Mesendoderm (in vitro differentiated cells): ENCODE measurements around the gene MTHFD2.

Experiments
- DNase-seq: peaks from one replicate; pipeline ENCODE4 v3.0.0; 2013
- H2AK5ac ChIP-seq: 2 replicates; pipeline ENCODE4 v1.6.1; 2013; ENCODE audit warnings: low read length, inconsistent platforms
- H2BK120ac ChIP-seq: 2 replicates; pipeline ENCODE4 v1.6.1; 2013; ENCODE audit warnings: low read depth, mild to moderate bottlenecking, low read length, moderate library complexity, mixed read lengths
- H2BK15ac ChIP-seq: replicated peaks from 2 replicates; pipeline ENCODE4 v1.6.1; 2013; ENCODE audit warnings: low read depth, mild to moderate bottlenecking, moderate library complexity
- H2BK5ac ChIP-seq: 2 replicates; pipeline ENCODE4 v1.6.1; 2013; ENCODE audit warnings: low read length, inconsistent platforms
- H3K18ac ChIP-seq: 2 replicates; pipeline ENCODE4 v1.6.1; 2013; ENCODE audit warnings: mild to moderate bottlenecking, low read length, mixed read lengths
- H3K23ac ChIP-seq: one replicate; pipeline ENCODE4 v1.6.1; 2013; ENCODE audit warnings: low read length
- H3K27ac ChIP-seq: 2 replicates; pipeline ENCODE4 v1.5.1; 2013; ENCODE audit warnings: low read depth, mild to moderate bottlenecking, inconsistent platforms, low read length, moderate library complexity
- H3K27me3 ChIP-seq: 2 replicates; pipeline ENCODE4 v1.6.1; 2013; ENCODE audit warnings: low read length, control low read depth, mild to moderate bottlenecking, inconsistent platforms; ENCODE audit not compliant: insufficient read depth, poor library complexity
- H3K36me3 ChIP-seq: 2 replicates; pipeline ENCODE4 v1.6.1; 2013; ENCODE audit warnings: low read length, inconsistent platforms; ENCODE audit not compliant: control insufficient read depth, insufficient read depth
- H3K4ac ChIP-seq: one replicate; pipeline ENCODE4 v1.6.1; 2013; ENCODE audit warnings: low read depth, mild to moderate bottlenecking, low read length, moderate library complexity
- H3K4me1 ChIP-seq: 2 replicates; pipeline ENCODE4 v1.6.1; 2013; ENCODE audit warnings: low read depth, low read length, inconsistent platforms; ENCODE audit not compliant: control insufficient read depth
- H3K4me2 ChIP-seq: 2 replicates; pipeline ENCODE4 v1.6.1; 2013; ENCODE audit warnings: low read length
- H3K4me3 ChIP-seq: 2 replicates; pipeline ENCODE4 v1.5.1; 2013; ENCODE audit warnings: mild to moderate bottlenecking, low read length
- H3K56ac ChIP-seq: one replicate; pipeline ENCODE4 v1.6.1; 2013; ENCODE audit warnings: low read length
- H3K79me1 ChIP-seq: 2 replicates; pipeline ENCODE4 v1.6.1; 2013; ENCODE audit warnings: low read length, inconsistent platforms
- H3K79me2 ChIP-seq: 2 replicates; pipeline ENCODE4 v1.6.1; 2013; ENCODE audit warnings: mild to moderate bottlenecking, low read length; ENCODE audit not compliant: control insufficient read depth, insufficient read depth
- H3K9ac ChIP-seq: 2 replicates; pipeline ENCODE4 v1.6.1; 2013; ENCODE audit warnings: low read length, inconsistent platforms
- H4K5ac ChIP-seq: one replicate; pipeline ENCODE4 v1.6.1; 2013; ENCODE audit warnings: low read length
- H4K8ac ChIP-seq: one replicate; pipeline ENCODE4 v1.6.1; 2013; ENCODE audit warnings: low read depth, mild to moderate bottlenecking, control low read depth, low read length, moderate library complexity
- WGBS: extraction: QIAGEN DNeasy Blood & Tissue Kit; methylation state at CpG from one replicate; pipeline ENCODE4 v1.1.7; 2013; ENCODE audit warnings: low lambda C conversion rate, missing lambda C conversion rate; ENCODE audit not compliant: insufficient coverage; ENCODE audit errors: extremely low coverage; 5-methylcytosine and 5-hydroxymethylcytosine counted together

MTHFD2 gene

DNA sequence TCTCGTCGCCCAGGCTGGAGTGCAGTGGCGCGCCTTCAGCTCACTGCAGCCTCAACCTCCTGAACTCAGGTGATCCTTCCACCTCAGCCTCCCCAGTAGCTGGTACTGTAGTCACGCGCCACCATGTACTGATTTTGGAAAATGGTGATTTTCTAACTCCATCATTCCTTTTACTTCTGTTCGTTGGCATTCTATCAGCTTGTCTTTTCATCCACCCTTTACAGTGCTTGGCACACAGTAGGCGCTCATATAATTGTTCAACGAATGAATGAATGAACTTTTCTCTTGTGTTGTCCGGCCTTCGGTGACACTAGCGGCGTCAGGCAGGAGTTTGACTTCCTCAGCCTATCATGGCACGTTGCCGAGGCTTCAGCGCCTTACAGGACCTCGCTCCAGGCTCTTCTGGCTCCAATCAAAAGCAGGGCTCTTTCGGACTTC lies 373 bp upstream of the MTHFD2 start:
- H4K8ac ChIP-seq = no peak overlapping the region
- H3K23ac ChIP-seq = no peak overlapping the region
- H3K4me1 ChIP-seq = peaks cover 2% of the 10 kb centered on the region
- no peak overlapping the region for H3K4me3 ChIP-seq
- no peak overlapping the region for H2BK120ac ChIP-seq
- H3K79me2 ChIP-seq = peaks cover 41% of the 10 kb centered on the region
- peak overlapping the region; percentile 2 for H3K4me2 ChIP-seq
- H3K9ac ChIP-seq = peak overlapping the region; percentile 32
- no CpG with 5 or more reads among the region's 18 CpGs for WGBS
- H2BK15ac ChIP-seq = no peak overlapping the region
- no peak overlapping the region for H3K4ac ChIP-seq
- H3K27ac ChIP-seq = no peak overlapping the region
- H3K56ac ChIP-seq = peak overlapping the region; percentile 59
- no peak overlapping the region for H3K18ac ChIP-seq
- DNase-seq = no peak
- no peaks in the 10 kb centered on the region for H3K36me3 ChIP-seq
- H4K5ac ChIP-seq = no peak overlapping the region
- no peak overlapping the region for H2BK5ac ChIP-seq
- H3K27me3 ChIP-seq = no peaks in the 10 kb centered on the region
- no peaks in the 10 kb centered on the region for H3K79me1 ChIP-seq
- no peak overlapping the region for H2AK5ac ChIP-seq

DNA sequence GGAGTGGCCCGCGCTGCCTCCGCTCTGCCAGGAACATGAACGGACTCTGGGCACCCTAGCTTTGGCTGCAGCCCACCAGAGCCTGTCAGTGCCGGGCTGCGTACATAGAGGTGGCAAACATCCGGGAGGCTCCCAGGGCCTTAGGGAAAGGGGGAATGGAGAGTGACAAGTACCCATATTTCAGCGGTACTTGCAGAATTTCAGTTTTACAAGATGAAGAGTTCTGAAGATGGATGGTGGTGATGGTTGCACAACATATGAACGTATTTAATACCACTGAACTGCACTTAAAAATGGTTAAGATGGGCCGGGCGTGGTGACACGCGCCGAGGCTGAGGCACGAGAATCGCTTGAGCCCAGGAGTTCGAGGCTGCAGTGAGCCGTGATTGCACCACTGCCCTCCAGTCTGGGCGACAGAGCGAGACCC lies 873 bp downstream of the MTHFD2 start:
- H4K5ac ChIP-seq = no peak overlapping the region
- peak overlapping the region; percentile 64 for H3K4me2 ChIP-seq
- no peak overlapping the region for H2BK15ac ChIP-seq
- H3K18ac ChIP-seq = no peak overlapping the region
- H3K4me3 ChIP-seq = peak overlapping the region; percentile 79
- H2AK5ac ChIP-seq = no peak overlapping the region
- H3K4ac ChIP-seq = no peak overlapping the region
- H3K27me3 ChIP-seq = no peaks in the 10 kb centered on the region
- DNase-seq = no peak
- peak overlapping the region; percentile 93 for H3K56ac ChIP-seq
- H3K36me3 ChIP-seq = no peaks in the 10 kb centered on the region
- no peak overlapping the region for H3K27ac ChIP-seq
- H2BK120ac ChIP-seq = no peak overlapping the region
- H4K8ac ChIP-seq = no peak overlapping the region
- peak overlapping the region; percentile 2 for H2BK5ac ChIP-seq
- peaks cover 53% of the 10 kb centered on the region for H3K79me2 ChIP-seq
- H3K79me1 ChIP-seq = no peaks in the 10 kb centered on the region
- peaks cover 5% of the 10 kb centered on the region for H3K4me1 ChIP-seq
- no peak overlapping the region for H3K23ac ChIP-seq
- WGBS = no CpG with 5 or more reads among the region's 20 CpGs
- peak overlapping the region; percentile 100 for H3K9ac ChIP-seq

DNA sequence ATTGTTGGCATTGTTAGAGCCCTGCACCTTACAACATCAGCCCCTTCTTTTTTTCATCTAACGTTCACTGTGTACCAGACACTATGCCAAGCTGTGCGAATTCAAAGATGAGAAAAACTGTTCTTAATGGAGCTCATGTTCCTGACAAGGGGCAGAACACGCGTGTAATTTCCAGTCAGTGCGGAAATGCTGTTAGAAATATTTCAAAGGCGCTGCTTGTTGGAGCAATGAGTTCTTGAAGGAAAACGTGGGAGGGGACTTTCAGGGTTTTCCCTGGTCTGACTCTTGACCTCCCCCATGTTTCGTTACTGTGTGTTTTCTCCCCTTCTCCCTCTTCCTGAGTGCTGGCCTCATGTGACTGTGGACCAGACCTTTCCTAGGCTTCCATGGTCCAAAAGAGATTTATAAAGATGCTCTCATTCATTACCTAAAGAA lies 1.5 kb downstream of the MTHFD2 start:
- no peak overlapping the region for H4K5ac ChIP-seq
- H3K27ac ChIP-seq = no peak overlapping the region
- H3K79me1 ChIP-seq = no peaks in the 10 kb centered on the region
- H2BK5ac ChIP-seq = no peak overlapping the region
- no peak for DNase-seq
- H2BK15ac ChIP-seq = no peak overlapping the region
- H2BK120ac ChIP-seq = no peak overlapping the region
- peak overlapping the region; percentile 100 for H3K9ac ChIP-seq
- no peak overlapping the region for H4K8ac ChIP-seq
- H3K36me3 ChIP-seq = no peaks in the 10 kb centered on the region
- peaks cover 8% of the 10 kb centered on the region for H3K4me1 ChIP-seq
- H3K23ac ChIP-seq = no peak overlapping the region
- H2AK5ac ChIP-seq = no peak overlapping the region
- peak overlapping the region; percentile 92 for H3K4me2 ChIP-seq
- H3K27me3 ChIP-seq = no peaks in the 10 kb centered on the region
- peaks cover 59% of the 10 kb centered on the region for H3K79me2 ChIP-seq
- peak overlapping the region; percentile 93 for H3K56ac ChIP-seq
- no peak overlapping the region for H3K18ac ChIP-seq
- no CpG with 5 or more reads among the region's 8 CpGs for WGBS
- peak overlapping the region; percentile 79 for H3K4me3 ChIP-seq
- H3K4ac ChIP-seq = no peak overlapping the region

DNA sequence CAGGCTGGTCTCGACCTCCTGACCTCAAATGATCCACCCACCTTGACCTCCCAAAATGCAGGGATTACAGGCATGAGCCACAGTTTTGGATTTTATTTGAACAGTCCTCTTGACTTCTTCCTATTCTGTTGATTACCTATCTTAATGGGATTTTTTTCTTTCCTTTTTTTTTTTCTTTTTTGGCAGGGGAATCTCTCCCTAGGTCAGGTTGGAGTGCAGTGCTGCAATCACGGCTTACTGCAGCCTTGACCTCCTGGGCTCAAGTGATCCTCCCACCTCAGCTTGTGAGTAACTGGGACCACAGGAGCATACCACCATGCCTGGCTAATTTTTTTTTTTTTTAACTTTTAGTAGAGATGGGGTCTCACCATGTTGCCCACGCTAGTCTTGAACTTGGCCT lies 2.8 kb downstream of the MTHFD2 start:
- no peak overlapping the region for H3K18ac ChIP-seq
- H3K4ac ChIP-seq = no peak overlapping the region
- H2BK5ac ChIP-seq = no peak overlapping the region
- no peak overlapping the region for H3K23ac ChIP-seq
- no peaks in the 10 kb centered on the region for H3K36me3 ChIP-seq
- no peaks in the 10 kb centered on the region for H3K79me1 ChIP-seq
- H3K27ac ChIP-seq = no peak overlapping the region
- H3K79me2 ChIP-seq = peaks cover 72% of the 10 kb centered on the region
- peaks cover 8% of the 10 kb centered on the region for H3K4me1 ChIP-seq
- H3K4me3 ChIP-seq = no peak overlapping the region
- DNase-seq = no peak
- H2BK15ac ChIP-seq = no peak overlapping the region
- no peaks in the 10 kb centered on the region for H3K27me3 ChIP-seq
- no peak overlapping the region for H4K5ac ChIP-seq
- no CpG with 5 or more reads among the region's 3 CpGs for WGBS
- H3K4me2 ChIP-seq = peak overlapping the region; percentile 9
- no peak overlapping the region for H4K8ac ChIP-seq
- H3K56ac ChIP-seq = no peak overlapping the region
- H2BK120ac ChIP-seq = no peak overlapping the region
- no peak overlapping the region for H2AK5ac ChIP-seq
- peak overlapping the region; percentile 26 for H3K9ac ChIP-seq

DNA sequence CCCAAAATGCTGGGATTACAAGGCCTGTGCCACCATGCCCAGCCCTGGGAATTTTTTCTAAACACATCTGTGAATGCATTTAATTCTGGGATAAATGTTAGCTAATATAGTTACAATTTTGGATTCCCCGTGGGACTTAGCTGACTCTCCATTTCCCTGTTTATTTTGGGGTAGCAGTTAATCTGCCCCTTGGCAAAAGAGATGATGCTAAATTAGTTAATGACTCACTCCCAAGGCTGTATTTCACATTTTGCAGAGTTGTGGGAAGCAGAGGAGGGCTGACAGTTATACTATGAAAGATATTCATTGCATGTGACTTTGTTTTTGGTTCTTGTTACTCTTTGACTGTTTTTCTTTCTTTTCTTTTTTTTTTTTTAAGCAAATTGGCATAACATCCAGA lies 3.2 kb downstream of the MTHFD2 start:
- no CpG with 5 or more reads among the region's 1 CpG for WGBS

DNA sequence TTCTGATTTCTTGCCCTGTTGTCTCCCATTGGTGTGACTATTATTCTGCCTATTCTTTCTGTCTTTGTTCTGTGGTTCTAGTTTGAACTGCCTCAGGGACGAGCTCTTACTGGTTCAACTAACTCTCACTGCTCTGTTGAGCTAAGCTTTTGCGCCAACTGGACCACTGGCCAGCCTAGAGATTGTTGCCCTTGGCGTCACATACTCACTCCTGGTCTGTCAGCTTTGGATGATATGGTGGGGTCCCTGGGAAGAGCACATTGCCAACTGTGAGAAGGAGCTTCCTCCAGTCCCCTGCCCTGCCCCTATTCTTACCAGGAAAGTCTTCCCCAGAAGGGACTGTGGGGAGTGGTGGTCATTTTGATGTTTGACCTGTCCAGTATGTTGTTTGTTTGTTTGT lies 6.0 kb downstream of the MTHFD2 start:
- H4K5ac ChIP-seq = no peak overlapping the region
- peak overlapping the region; percentile 3 for H3K4me2 ChIP-seq
- H3K36me3 ChIP-seq = peaks cover 6% of the 10 kb centered on the region
- H3K79me1 ChIP-seq = peaks cover 9% of the 10 kb centered on the region
- no peak overlapping the region for H2BK15ac ChIP-seq
- H3K79me2 ChIP-seq = peaks cover 85% of the 10 kb centered on the region
- no peak overlapping the region for H3K4ac ChIP-seq
- no peak overlapping the region for H3K23ac ChIP-seq
- H3K4me3 ChIP-seq = no peak overlapping the region
- H2BK120ac ChIP-seq = no peak overlapping the region
- WGBS = no CpG with 5 or more reads among the region's 3 CpGs
- no peak overlapping the region for H3K18ac ChIP-seq
- H3K4me1 ChIP-seq = peaks cover 8% of the 10 kb centered on the region
- no peak overlapping the region for H2AK5ac ChIP-seq
- H3K27me3 ChIP-seq = no peaks in the 10 kb centered on the region
- no peak overlapping the region for H3K27ac ChIP-seq
- no peak for DNase-seq
- no peak overlapping the region for H3K56ac ChIP-seq
- H3K9ac ChIP-seq = peak overlapping the region; percentile 18
- no peak overlapping the region for H2BK5ac ChIP-seq
- no peak overlapping the region for H4K8ac ChIP-seq

More for the DNA sequence above, 3.2 kb downstream of the MTHFD2 start:
- Histone ChIP-seq H2BK120ac (no peak overlapping the region), H3K4me3 (no peak overlapping the region), H3K9ac (peak overlapping the region; percentile 26), H3K79me1 (peaks cover 2% of the 10 kb centered on the region), H2BK5ac (no peak overlapping the region), H3K36me3 (no peaks in the 10 kb centered on the region), H3K4me1 (peaks cover 8% of the 10 kb centered on the region), H3K18ac (no peak overlapping the region), H2AK5ac (no peak overlapping the region), H2BK15ac (no peak overlapping the region), H3K4me2 (peak overlapping the region; percentile 5), H3K4ac (no peak overlapping the region), H3K23ac (no peak overlapping the region), H4K5ac (no peak overlapping the region), H3K27ac (no peak overlapping the region), H3K56ac (no peak overlapping the region), H3K79me2 (peaks cover 76% of the 10 kb centered on the region), H4K8ac (no peak overlapping the region), H3K27me3 (no peaks in the 10 kb centered on the region)
- no peak for DNase-seq
